GM18858 (cell line): Measurements from ENCODE around the gene HOXD12.

Source experiments
- ATAC-seq: cut with Tn5 transposase; IDR thresholded peaks from one replicate; pipeline ENCODE4 v1.9.1; 2021; ENCODE audit not compliant: unreplicated experiment

The HOXD12 gene

DNA sequence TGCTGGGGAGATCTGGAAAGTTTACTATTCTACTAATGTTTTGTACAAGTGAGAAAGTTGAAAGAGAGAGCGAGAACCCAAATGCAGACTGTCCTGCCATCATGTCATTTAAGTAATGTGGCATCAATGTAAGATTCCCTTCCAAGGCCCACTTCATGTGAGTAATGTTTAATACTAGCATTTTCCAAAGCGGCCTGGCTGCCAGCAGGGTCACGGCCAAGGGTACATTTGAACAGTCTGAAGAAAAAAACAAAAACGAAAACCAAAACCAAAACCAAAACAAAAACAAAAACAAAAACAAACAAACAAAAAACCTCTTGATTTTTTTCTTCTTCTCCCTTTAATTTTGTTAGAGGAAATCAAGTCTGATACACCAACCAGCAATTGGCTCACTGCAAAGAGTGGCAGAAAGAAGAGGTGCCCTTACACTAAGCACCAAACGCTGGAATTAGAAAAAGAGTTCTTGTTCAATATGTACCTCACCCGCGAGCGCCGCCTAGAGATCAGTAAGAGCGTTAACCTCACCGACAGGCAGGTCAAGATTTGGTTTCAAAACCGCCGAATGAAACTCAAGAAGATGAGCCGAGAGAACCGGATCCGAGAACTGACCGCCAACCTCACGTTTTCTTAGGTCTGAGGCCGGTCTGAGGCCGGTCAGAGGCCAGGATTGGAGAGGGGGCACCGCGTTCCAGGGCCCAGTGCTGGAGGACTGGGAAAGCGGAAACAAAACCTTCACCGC lies 19.2 kb downstream of the HOXD12 start:
- no peak for ATAC-seq

DNA sequence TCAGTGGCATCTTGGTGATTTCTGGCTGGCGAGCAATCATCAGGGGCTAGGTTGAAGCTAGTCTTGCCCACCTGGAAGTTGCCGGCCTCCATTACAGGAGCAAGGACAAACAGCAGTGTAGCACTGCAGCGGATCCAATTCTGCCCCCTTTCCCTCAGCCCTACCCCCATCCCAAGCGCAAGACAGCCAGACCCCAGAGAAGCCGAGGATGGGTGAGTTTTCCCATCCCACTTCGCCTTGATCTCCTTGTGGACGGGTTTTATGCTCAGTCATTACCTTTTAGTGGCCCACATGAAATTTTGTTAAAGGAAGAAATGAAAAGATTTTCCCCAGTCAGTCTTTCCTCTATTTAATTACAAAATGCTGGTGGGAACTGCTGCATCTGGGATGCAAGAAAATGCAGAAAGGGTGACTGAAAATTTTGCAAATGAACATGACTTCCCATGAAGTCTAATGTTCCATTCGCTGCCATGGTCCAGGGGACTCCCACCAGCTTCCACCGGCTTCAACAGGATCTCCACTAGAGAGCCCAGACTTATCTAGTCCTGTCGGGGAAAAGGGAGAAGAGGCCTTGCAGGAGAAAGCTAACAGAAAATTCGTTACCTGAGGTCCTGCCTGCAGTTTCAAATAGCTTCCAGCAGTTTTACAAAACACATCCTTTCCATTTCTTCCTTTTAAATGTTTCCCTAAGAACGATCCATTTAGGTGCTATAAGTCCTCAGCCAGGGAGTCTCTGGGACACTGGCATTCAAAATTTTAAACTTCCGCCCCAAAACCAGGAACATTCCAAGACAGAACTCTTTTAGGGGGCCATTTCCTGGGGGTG lies 21.0 kb downstream of the HOXD12 start:
- ATAC-seq, result no peak

GRCh38 chr2:176121190-176122051 lies 21.8 kb downstream of the HOXD12 start:
- no peak for ATAC-seq

DNA sequence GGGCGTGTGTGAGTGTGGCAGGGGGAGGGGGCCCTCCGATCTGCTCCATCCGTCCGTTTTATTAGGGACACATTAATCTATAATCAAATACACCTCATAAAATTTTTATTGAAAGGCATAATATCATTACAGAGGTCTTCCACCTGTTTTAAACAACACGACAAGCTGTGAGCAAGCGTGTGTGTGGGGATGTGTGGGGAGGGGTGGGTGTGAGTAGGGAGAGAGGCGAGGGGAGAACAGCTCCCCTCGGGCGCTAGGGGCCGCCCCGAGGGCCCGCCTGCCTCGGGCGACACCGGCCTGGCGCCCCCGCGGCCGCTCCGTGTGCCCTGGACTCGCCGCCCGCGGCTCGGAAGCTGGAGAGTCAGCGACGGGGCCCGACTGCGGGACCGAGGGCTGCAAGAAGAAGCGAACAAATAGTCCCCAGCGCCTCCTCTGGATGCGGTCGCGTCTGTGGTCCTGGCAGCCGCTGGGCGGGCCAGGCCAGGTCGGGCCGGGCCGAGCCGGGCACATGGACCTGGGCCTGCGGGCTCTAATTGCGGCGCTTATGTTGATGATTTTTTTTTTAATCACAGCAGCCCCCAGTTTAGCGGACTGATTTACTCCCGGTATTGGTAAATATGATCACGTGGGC lies 22.6 kb downstream of the HOXD12 start:
- ATAC-seq, result no peak

DNA sequence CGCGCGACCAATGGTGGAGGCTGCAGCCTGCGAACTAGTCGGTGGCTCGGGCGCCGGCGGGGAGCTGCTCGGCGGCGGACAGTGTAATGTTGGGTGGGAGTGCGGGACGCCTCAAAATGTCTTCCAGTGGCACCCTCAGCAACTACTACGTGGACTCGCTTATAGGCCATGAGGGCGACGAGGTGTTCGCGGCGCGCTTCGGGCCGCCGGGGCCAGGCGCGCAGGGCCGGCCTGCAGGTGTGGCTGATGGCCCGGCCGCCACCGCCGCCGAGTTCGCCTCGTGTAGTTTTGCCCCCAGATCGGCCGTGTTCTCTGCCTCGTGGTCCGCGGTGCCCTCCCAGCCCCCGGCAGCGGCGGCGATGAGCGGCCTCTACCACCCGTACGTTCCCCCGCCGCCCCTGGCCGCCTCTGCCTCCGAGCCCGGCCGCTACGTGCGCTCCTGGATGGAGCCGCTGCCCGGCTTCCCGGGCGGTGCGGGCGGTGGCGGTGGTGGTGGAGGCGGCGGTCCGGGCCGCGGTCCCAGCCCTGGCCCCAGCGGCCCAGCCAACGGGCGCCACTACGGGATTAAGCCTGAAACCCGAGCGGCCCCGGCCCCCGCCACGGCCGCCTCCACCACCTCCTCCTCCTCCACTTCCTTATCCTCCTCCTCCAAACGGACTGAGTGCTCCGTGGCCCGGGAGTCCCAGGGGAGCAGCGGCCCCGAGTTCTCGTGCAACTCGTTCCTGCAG lies 23.3 kb downstream of the HOXD12 start, which contains the start of gene HOXD9:
Gene HOXD9, plus strand, starts transcription at position 37 of the 728 bp plus-strand sequence. Its CDS starts 50 bp downstream, at position 87.
- no peak for ATAC-seq

DNA sequence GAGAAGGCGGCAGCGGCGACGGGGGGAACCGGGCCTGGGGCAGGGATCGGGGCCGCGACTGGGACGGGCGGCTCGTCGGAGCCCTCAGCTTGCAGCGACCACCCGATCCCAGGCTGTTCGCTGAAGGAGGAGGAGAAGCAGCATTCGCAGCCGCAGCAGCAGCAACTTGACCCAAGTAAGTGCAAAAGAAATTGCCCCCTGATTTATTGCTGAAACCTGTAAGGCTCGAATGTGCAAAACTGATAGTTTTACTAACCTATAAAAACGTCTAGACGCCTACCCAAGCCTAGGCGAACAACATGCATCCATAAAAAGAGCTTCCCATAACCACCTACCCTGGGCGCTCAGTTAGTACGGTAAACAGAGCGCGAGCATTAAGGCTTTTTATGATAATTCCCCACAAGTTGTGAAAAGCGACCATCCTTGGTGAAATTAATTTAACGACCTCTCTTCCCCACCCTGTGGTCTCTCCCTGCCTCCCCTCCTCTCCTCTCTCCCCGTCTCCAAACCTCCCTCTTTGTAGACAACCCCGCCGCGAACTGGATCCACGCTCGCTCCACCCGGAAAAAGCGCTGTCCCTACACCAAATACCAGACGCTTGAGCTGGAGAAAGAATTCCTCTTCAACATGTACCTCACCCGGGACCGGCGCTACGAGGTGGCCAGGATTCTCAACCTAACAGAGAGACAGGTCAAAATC lies 24.0 kb downstream of the HOXD12 start:
- no peak for ATAC-seq

- no peak for ATAC-seq
Observed at GRCh38 chr2:176124110-176124946, 24.7 kb downstream of the HOXD12 start.

- no peak for ATAC-seq
Observed at GRCh38 chr2:176124947-176125771, 25.6 kb downstream of the HOXD12 start.

GRCh38 chr2:176125772-176126054 lies 26.1 kb downstream of the HOXD12 start:
- no peak for ATAC-seq

DNA sequence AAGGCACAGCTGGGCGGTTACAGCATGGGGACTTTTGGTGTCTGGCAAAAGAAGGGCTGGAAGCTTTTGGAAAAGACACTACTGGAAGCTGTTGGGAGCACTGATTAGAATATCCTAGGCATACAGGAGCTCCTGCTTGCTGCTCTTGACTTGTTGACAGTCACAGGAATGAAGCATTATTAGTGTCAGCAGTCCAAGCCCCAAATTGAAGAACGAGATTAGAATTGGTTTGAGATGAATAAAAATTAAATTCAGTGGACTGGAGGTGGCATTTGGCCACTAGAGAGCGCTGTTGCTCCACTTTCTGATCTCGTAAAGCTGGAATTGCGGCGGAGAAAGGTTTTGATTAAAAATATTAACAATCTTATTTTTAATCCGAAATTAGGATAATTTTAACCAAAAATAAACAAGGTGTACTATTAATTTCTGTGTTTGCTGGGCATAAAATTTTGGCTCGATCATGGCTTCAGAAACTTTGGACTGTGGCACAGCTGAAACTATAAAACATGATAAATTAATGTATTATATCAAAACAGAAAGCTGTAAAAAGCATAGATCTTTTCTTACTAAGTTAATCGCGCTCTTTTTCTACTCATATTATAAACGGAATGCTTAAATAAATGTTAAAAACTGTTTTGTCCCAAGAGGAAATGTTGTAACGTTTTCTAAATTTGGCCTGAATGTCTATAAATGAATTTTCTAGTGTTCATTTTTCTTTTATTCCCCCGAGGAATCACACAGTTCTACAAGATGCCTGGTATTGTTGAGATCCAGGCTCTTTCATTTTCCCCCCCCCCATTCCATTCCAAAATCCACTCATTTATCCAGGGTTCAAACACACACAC lies 27.6 kb downstream of the HOXD12 start:
- no peak for ATAC-seq

- no peak for ATAC-seq
Observed at GRCh38 chr2:176127774-176128072, 28.1 kb downstream of the HOXD12 start.

GRCh38 chr2:176128172-176128981 lies 28.8 kb downstream of the HOXD12 start:
- ATAC-seq, result no peak

DNA sequence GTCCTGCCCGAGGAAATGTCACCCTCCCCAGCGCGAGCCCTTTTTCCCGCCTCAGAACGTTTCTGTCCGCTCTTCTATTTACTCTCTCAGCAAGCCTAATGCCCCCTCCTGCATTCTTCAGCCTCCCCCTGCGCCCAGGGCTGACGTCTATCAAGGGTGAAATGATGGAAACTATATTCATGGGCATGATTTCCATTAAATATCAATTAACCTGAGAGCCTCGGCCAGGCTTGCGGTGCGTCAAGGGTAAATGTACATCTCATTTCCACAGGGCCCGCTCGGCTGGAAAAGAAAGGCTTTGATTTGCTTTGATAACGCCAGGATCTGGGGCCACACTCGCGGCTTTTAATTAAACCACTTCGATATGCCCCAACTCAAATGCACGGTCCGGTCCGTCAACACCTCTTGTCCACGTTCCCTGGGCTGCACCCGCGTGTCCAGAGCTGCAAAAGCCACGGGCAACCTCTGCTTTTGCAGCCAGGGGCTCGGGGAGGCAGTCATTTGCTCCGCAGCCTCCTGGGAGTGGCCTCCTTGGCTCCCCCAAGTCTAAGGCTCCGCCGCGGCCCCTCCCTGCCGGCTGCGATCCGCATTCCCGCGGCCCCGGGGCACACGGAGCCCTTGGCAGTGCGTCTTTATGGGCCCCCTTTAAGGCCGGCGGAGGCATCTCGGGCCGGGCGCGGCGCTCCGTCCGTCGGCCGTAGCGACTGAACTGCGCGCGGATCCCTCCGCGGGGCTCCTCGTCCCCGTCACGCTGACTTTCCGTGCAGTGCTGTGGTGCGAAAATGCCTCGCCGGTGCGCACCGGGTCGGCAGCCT lies 29.6 kb downstream of the HOXD12 start, which contains the start of gene HOXD8:
Gene HOXD8, plus strand, starts transcription at position 724 of the 815 bp plus-strand sequence. CDS start 662 bp downstream, outside the sequence.
- no peak for ATAC-seq

GRCh38 chr2:176129813-176130146 lies 30.2 kb downstream of the HOXD12 start:
- no peak for ATAC-seq

GRCh38 chr2:176130147-176130956 lies 30.8 kb downstream of the HOXD12 start:
- no peak for ATAC-seq
